ENCODE measurements around the gene ANKRD45.
"Not testable (repeated sequence)": the region's sequence is repeated elsewhere in the genome, so short reads cannot be mapped to it uniquely, and the experiment has no call there.

The ANKRD45 gene

GRCh38 chr1:173705117-173705516, 35.5 kb upstream of the ANKRD45 start:
- Histone ChIP-seq H3K4me3 (ENCODE audit: low read length) (no peak overlapping the region), H3K9me3 (ENCODE audit: control insufficient read depth, insufficient read depth, low read length) (no peaks in the 10 kb centered on the region), H3K27me3 (ENCODE audit: control insufficient read depth, low read length) (peaks cover 4% of the 10 kb centered on the region), H4K20me1 (ENCODE audit: control insufficient read depth, insufficient read depth, low read depth, low read length) (no peaks in the 10 kb centered on the region), H3K4me2 (ENCODE audit: low read length) (no peak overlapping the region), H3K36me3 (ENCODE audit: control insufficient read depth, low read length) (no peaks in the 10 kb centered on the region), H3K4me1 (ENCODE audit: control insufficient read depth, low read length) (no peaks in the 10 kb centered on the region), H3K79me2 (ENCODE audit: control insufficient read depth, low read length) (no peaks in the 10 kb centered on the region), H3F3A (ENCODE audit: control insufficient read depth, insufficient read depth) (no peaks in the 10 kb centered on the region), H3K9me2 (replicated peaks; ENCODE audit: control insufficient read depth, low read length) (no peaks in the 10 kb centered on the region), H3K27ac (ENCODE audit: low read depth, low read length) (no peak overlapping the region)
- TF ChIP-seq EZH2phosphoT487 (IDR thresholded peaks at IDR 0.05; ENCODE audit: borderline replicate concordance, low read length) (no peak), CTCF (IDR thresholded peaks at IDR 0.05; ENCODE audit: low read depth, low read length, poor library complexity, severe bottlenecking) (no peak)

GRCh38 chr1:173702736-173703135, 33.1 kb upstream of the ANKRD45 start:
- Histone ChIP-seq H3K27ac (ENCODE audit: low read depth, low read length) (no peak overlapping the region), H3K9me3 (ENCODE audit: control insufficient read depth, insufficient read depth, low read length) (no peaks in the 10 kb centered on the region), H3K27me3 (ENCODE audit: control insufficient read depth, low read length) (peaks cover 4% of the 10 kb centered on the region), H3K9me2 (replicated peaks; ENCODE audit: control insufficient read depth, low read length) (no peaks in the 10 kb centered on the region), H4K20me1 (ENCODE audit: control insufficient read depth, insufficient read depth, low read depth, low read length) (no peaks in the 10 kb centered on the region), H3K36me3 (ENCODE audit: control insufficient read depth, low read length) (no peaks in the 10 kb centered on the region), H3K4me2 (ENCODE audit: low read length) (no peak overlapping the region), H3F3A (ENCODE audit: control insufficient read depth, insufficient read depth) (no peaks in the 10 kb centered on the region), H3K79me2 (ENCODE audit: control insufficient read depth, low read length) (no peaks in the 10 kb centered on the region), H3K4me1 (ENCODE audit: control insufficient read depth, low read length) (no peaks in the 10 kb centered on the region), H3K4me3 (ENCODE audit: low read length) (no peak overlapping the region)
- no peak for TF ChIP-seq CTCF (IDR thresholded peaks at IDR 0.05; ENCODE audit: low read depth, low read length, poor library complexity, severe bottlenecking)

GRCh38 chr1:173701299-173701698, 31.6 kb upstream of the ANKRD45 start:
- H3K27me3 ChIP-seq (ENCODE audit: control insufficient read depth, low read length); H3K9me2 ChIP-seq (replicated peaks; ENCODE audit: control insufficient read depth, low read length); H3K36me3 ChIP-seq (ENCODE audit: control insufficient read depth, low read length); H3F3A ChIP-seq (ENCODE audit: control insufficient read depth, insufficient read depth); H3K4me2 ChIP-seq (ENCODE audit: low read length); H3K9me3 ChIP-seq (ENCODE audit: control insufficient read depth, insufficient read depth, low read length); H3K4me3 ChIP-seq (ENCODE audit: low read length); H3K4me1 ChIP-seq (ENCODE audit: control insufficient read depth, low read length); H3K27ac ChIP-seq (ENCODE audit: low read depth, low read length); H3K79me2 ChIP-seq (ENCODE audit: control insufficient read depth, low read length); H4K20me1 ChIP-seq (ENCODE audit: control insufficient read depth, insufficient read depth, low read depth, low read length): not testable (repeated sequence)

- no peaks in the 10 kb centered on the region for H3K27me3 ChIP-seq (ENCODE audit: control insufficient read depth, low read length)
- no peaks in the 10 kb centered on the region for H3K36me3 ChIP-seq (ENCODE audit: control insufficient read depth, low read length)
- H3K27ac ChIP-seq (ENCODE audit: low read depth, low read length), result no peak overlapping the region
- no peaks in the 10 kb centered on the region for H3K79me2 ChIP-seq (ENCODE audit: control insufficient read depth, low read length)
- H3F3A ChIP-seq (ENCODE audit: control insufficient read depth, insufficient read depth), result peaks cover 3% of the 10 kb centered on the region; the same call in 1 of the 2 replicates
- no peak overlapping the region for H3K4me3 ChIP-seq (ENCODE audit: low read length)
- H3K9me3 ChIP-seq (ENCODE audit: control insufficient read depth, insufficient read depth, low read length), result no peaks in the 10 kb centered on the region
- no peaks in the 10 kb centered on the region for H3K9me2 ChIP-seq (replicated peaks; ENCODE audit: control insufficient read depth, low read length)
- no peak for TF ChIP-seq EZH2phosphoT487 (IDR thresholded peaks at IDR 0.05; ENCODE audit: borderline replicate concordance, low read length)
- TF ChIP-seq CTCF (IDR thresholded peaks at IDR 0.05; ENCODE audit: low read depth, low read length, poor library complexity, severe bottlenecking), result no peak
- no peaks in the 10 kb centered on the region for H4K20me1 ChIP-seq (ENCODE audit: control insufficient read depth, insufficient read depth, low read depth, low read length)
- H3K4me2 ChIP-seq (ENCODE audit: low read length), result no peak overlapping the region
- H3K4me1 ChIP-seq (ENCODE audit: control insufficient read depth, low read length), result peaks cover 6% of the 10 kb centered on the region
These were observed 23.6 kb upstream of the ANKRD45 start for GRCh38 chr1:173693238-173693637.
